Measurements from ENCODE around the gene MPRIP.
A peak's percentile ranks its signal among the peaks of the same experiment; 100 is the strongest.
"Not testable (repeated sequence)": the region's sequence is repeated elsewhere in the genome, so short reads cannot be mapped to it uniquely, and the experiment has no call there.

MPRIP gene

GRCh38 chr17:17013828-17014747 is 28.2 kb upstream of the MPRIP start:
- not testable (repeated sequence) for DNase-seq (ENCODE audit: low spot score)

- DNase-seq (ENCODE audit: low spot score), result not testable (repeated sequence)
Observed at GRCh38 chr17:17014748-17015124, 27.5 kb upstream of the MPRIP start.

- DNase-seq (ENCODE audit: low spot score), result no peak
Observed at GRCh38 chr17:17015230-17015629, 27.0 kb upstream of the MPRIP start.

GRCh38 chr17:17016199-17017197 is 25.8 kb upstream of the MPRIP start:
- DNase-seq (ENCODE audit: low spot score), result not testable (repeated sequence)

GRCh38 chr17:17017343-17018014 is 24.8 kb upstream of the MPRIP start:
- no peak for DNase-seq (ENCODE audit: low spot score)

- no peak for DNase-seq (ENCODE audit: low spot score)
Observed at GRCh38 chr17:17018021-17018441, 24.2 kb upstream of the MPRIP start.

- no peak for DNase-seq (ENCODE audit: low spot score)
Observed at GRCh38 chr17:17018612-17019429, 23.4 kb upstream of the MPRIP start.

- DNase-seq (ENCODE audit: low spot score), result no peak
Observed at GRCh38 chr17:17019430-17019762, 22.9 kb upstream of the MPRIP start.

GRCh38 chr17:17019891-17020456 is 22.3 kb upstream of the MPRIP start:
- no peak for DNase-seq (ENCODE audit: low spot score)

GRCh38 chr17:17020821-17021193 is 21.4 kb upstream of the MPRIP start:
- DNase-seq (ENCODE audit: low spot score), result no peak

GRCh38 chr17:17021194-17021863 is 20.9 kb upstream of the MPRIP start:
- DNase-seq (ENCODE audit: low spot score), result peak; percentile 93

- DNase-seq (ENCODE audit: low spot score), result no peak
Observed at GRCh38 chr17:17022011-17022410, 20.2 kb upstream of the MPRIP start.

GRCh38 chr17:17022456-17022855 is 19.8 kb upstream of the MPRIP start:
- no peak for DNase-seq (ENCODE audit: low spot score)

- DNase-seq (ENCODE audit: low spot score), result peak; percentile 43
Observed at GRCh38 chr17:17024778-17025300, 17.4 kb upstream of the MPRIP start.

GRCh38 chr17:17025621-17026020 is 16.6 kb upstream of the MPRIP start:
- no peak for DNase-seq (ENCODE audit: low spot score)

- DNase-seq (ENCODE audit: low spot score), result no peak
Observed at GRCh38 chr17:17026163-17026562, 16.1 kb upstream of the MPRIP start.

- no peak for DNase-seq (ENCODE audit: low spot score)
Observed at GRCh38 chr17:17027442-17028058, 14.7 kb upstream of the MPRIP start.

GRCh38 chr17:17028059-17028877 is 14.0 kb upstream of the MPRIP start:
- no peak for DNase-seq (ENCODE audit: low spot score)

Data from hepatic stellate cell (primary cell).